GM23248 (cell line): Measurements from ENCODE around the gene EHBP1L1.

Experiments
- EZH2 ChIP-seq: fragments of 200-600 bp; sonication (generic); IDR thresholded peaks from 2 replicates; pipeline ENCODE4 v1.6.1; 2018; ENCODE audit warnings: antibody characterized with exemption, mild to moderate bottlenecking; ENCODE audit not compliant: insufficient read depth, poor library complexity, severe bottlenecking
- EZH2phosphoT487 ChIP-seq: fragments of 200-600 bp; sonication (generic); IDR thresholded peaks from 2 replicates; pipeline ENCODE4 v1.6.1; 2018; ENCODE audit warnings: antibody characterized with exemption, moderate library complexity, mild to moderate bottlenecking, low read depth; ENCODE audit not compliant: insufficient read depth

GRCh38 chr11:65565624-65566453 is 10.0 kb upstream of the EHBP1L1 start:
- TF ChIP-seq EZH2phosphoT487 (no peak), EZH2 (no peak)
